Measurements from ENCODE around the gene ARPC5.

DNA sequence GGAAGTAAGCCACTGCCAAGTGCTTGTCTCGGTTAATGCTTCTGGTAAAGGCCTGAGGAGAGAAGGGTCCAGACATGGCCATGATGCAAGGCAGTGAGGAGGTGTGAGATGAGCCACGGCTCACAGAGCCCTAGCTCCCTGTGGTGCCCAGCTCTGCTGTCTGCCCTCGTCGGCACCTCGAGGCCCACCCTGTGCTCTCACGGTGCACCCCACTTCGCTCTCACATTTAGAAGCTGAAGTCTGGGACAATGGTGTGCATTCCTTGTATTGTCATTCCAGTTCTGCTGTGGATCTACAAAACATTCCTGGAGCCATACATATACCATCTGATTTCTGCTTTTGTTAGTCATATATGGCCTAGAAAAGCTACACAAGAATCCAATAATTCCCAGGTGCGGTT, 48.7 kb downstream of the ARPC5 start:
- no peak for TF ChIP-seq CTCF (IDR thresholded peaks at IDR 0.05; ENCODE audit: low read length)
- TF ChIP-seq EZH2 (IDR thresholded peaks at IDR 0.05; ENCODE audit: borderline replicate concordance, low read length) = no peak

All from OCI-LY1 (cell line).